Endodermal cell (in vitro differentiated cells): ENCODE measurements around the gene SENP5. TPM values are rescaled to one million over a fixed set of nuclear protein-coding genes. Genes with fewer than 3 reads are reported as not detected.

Source experiments
- DNase-seq: peaks from one replicate; pipeline ENCODE4 v3.0.0-alpha.2; 2017
- H3K27ac ChIP-seq: 2 replicates; pipeline ENCODE4 v1.5.1; 2013; ENCODE audit warnings: mild to moderate bottlenecking, low read depth, low read length, moderate library complexity
- H3K27me3 ChIP-seq: 2 replicates; pipeline ENCODE4 v1.6.1; 2013; ENCODE audit warnings: mild to moderate bottlenecking, low read length, moderate library complexity; ENCODE audit not compliant: insufficient read depth, control insufficient read depth, poor library complexity, severe bottlenecking
- H3K36me3 ChIP-seq: 2 replicates; pipeline ENCODE4 v1.7.0; 2013; ENCODE audit warnings: mild to moderate bottlenecking, low read length, moderate library complexity; ENCODE audit not compliant: control insufficient read depth, insufficient read depth
- H3K4me1 ChIP-seq: one replicate; pipeline ENCODE4 v1.7.0; 2013; ENCODE audit warnings: low read length; ENCODE audit not compliant: control insufficient read depth, insufficient read depth
- H3K4me3 ChIP-seq: 2 replicates; pipeline ENCODE4 v1.5.1; 2013; ENCODE audit warnings: mild to moderate bottlenecking, low read length, moderate library complexity
- H3K9ac ChIP-seq: 2 replicates; pipeline ENCODE4 v1.6.1; 2013; ENCODE audit warnings: mild to moderate bottlenecking, low read length, moderate library complexity; ENCODE audit not compliant: poor library complexity, severe bottlenecking; ENCODE audit errors: extremely low read depth
- H3K9me3 ChIP-seq: 2 replicates; pipeline ENCODE4 v1.6.1; 2013; ENCODE audit warnings: mild to moderate bottlenecking, low read length, moderate library complexity; ENCODE audit not compliant: control insufficient read depth
- H3K27ac Mint-ChIP-seq: 2 replicates; pipeline ENCODE4 v1.8.0; 2020; ENCODE audit warnings: mixed read lengths
- H3K27me3 Mint-ChIP-seq: 2 replicates; pipeline ENCODE4 v1.8.0; 2021; ENCODE audit warnings: mild to moderate bottlenecking, mixed read lengths; ENCODE audit not compliant: insufficient read depth
- H3K36me3 Mint-ChIP-seq: 2 replicates; pipeline ENCODE4 v1.8.0; 2020; ENCODE audit warnings: low read depth, mixed read lengths
- H3K4me1 Mint-ChIP-seq: 2 replicates; pipeline ENCODE4 v1.8.0; 2020; ENCODE audit warnings: mixed read lengths
- H3K4me3 Mint-ChIP-seq: 2 replicates; pipeline ENCODE4 v1.8.0; 2020; ENCODE audit warnings: mild to moderate bottlenecking, moderate library complexity, mixed read lengths
- H3K9me3 Mint-ChIP-seq: 2 replicates; pipeline ENCODE4 v1.8.0; 2020; ENCODE audit warnings: mild to moderate bottlenecking, mixed read lengths
- WGBS, 2 experiments: methylation state at CpG; one replicate each; pipeline versions ENCODE4 v1.1.5 to v1.1.7; 2013; ENCODE audit warnings: missing lambda C conversion rate in 2 of 2, mixed read lengths in 1 of 2; ENCODE audit not compliant: insufficient coverage in 1 of 2, insufficient read length in 1 of 2; 5-methylcytosine and 5-hydroxymethylcytosine counted together
- total RNA-seq, 2 donors: library from RNA; stranded (reverse); fragmentation: NEBNext Ultra II Directional in 1 of 2; extraction: Animal tissue kit (Norgen Biotek cat#: 25700) in 1 of 2; gene quantifications; 2 replicates in 1 of 2; 3 replicates in 1 of 2; pipeline ENCODE4 v1.2.1, GENCODE V29; 2021
- TF ChIP-seq, protein P1 (sequence below): fragments of 200-600 bp; sonication (generic); conservative IDR thresholded peaks from 2 replicates; pipeline ENCODE4 v1.5.0; 2021; ENCODE audit warnings: antibody characterized with exemption, mild to moderate bottlenecking

The SENP5 gene
- total RNA-seq, 2 donors from 2014 or later, result 35.2 to 44.3 TPM

DNA sequence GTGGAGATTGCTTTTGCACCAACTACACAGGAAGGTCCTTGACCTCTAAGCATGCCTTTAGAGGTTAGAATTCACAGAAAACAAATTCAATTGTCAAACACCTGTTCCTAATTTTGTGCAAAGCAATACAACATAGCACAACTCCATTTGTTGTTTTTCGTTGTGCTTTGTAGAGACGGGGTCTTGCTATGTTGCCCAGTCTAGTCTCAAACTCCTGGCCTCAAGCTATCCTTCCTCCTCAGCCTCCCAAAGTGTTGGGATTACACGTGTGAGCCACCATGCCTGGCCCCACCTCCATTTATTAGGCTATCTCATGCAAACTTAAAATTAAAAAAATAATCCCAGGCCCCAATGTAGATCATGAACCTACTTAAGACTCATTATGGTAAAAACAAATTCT is 68.6 kb downstream of the SENP5 start:
- no peak overlapping the region for H3K4me3 Mint-ChIP-seq
- peaks cover 9% of the 10 kb centered on the region for H3K4me1 Mint-ChIP-seq
- H3K9ac ChIP-seq, result no peak overlapping the region
- H3K36me3 Mint-ChIP-seq, result peaks cover 77% of the 10 kb centered on the region
- no peaks in the 10 kb centered on the region for H3K27me3 Mint-ChIP-seq
- H3K27me3 ChIP-seq, result no peaks in the 10 kb centered on the region
- H3K9me3 ChIP-seq, result no peaks in the 10 kb centered on the region
- no peaks in the 10 kb centered on the region for H3K9me3 Mint-ChIP-seq
- no peaks in the 10 kb centered on the region for H3K4me1 ChIP-seq
- H3K36me3 ChIP-seq, result peaks cover 92% of the 10 kb centered on the region
- no peak overlapping the region for H3K4me3 ChIP-seq
- TF ChIP-seq, protein P1, sequence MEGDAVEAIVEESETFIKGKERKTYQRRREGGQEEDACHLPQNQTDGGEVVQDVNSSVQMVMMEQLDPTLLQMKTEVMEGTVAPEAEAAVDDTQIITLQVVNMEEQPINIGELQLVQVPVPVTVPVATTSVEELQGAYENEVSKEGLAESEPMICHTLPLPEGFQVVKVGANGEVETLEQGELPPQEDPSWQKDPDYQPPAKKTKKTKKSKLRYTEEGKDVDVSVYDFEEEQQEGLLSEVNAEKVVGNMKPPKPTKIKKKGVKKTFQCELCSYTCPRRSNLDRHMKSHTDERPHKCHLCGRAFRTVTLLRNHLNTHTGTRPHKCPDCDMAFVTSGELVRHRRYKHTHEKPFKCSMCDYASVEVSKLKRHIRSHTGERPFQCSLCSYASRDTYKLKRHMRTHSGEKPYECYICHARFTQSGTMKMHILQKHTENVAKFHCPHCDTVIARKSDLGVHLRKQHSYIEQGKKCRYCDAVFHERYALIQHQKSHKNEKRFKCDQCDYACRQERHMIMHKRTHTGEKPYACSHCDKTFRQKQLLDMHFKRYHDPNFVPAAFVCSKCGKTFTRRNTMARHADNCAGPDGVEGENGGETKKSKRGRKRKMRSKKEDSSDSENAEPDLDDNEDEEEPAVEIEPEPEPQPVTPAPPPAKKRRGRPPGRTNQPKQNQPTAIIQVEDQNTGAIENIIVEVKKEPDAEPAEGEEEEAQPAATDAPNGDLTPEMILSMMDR, result no peak
- 94 to 100% methylated on average over 1 to 3 of the region's 3 CpGs for whole genome bisulfite sequencing, 2 experiments
- H3K27ac ChIP-seq, result no peak overlapping the region
- H3K27ac Mint-ChIP-seq, result no peak overlapping the region
- DNase-seq, result no peak

DNA sequence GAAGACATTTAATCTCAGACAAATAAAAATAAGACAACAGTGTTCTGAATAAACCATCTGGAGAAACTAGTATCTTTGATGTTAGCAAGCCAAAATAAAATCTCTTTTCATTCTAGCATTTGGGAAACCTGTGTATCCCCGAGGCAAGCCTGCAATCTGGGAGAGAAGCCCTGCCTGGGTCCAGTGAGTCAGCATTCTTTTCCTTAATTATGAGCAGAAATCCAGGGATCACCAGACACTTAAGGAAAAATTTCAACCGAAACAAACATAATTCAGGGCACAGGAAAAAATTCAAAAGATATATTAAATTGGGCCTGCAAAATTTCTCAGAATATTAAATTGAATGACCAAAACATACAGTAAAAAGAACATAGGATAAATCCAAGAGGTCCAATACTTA is 70.4 kb downstream of the SENP5 start:
- H3K27me3 ChIP-seq, result no peaks in the 10 kb centered on the region
- Mint-ChIP-seq H3K9me3 (no peaks in the 10 kb centered on the region), H3K4me3 (no peak overlapping the region), H3K36me3 (peaks cover 60% of the 10 kb centered on the region), H3K27ac (peak overlapping the region; percentile 26), H3K27me3 (no peaks in the 10 kb centered on the region), H3K4me1 (peaks cover 12% of the 10 kb centered on the region)
- TF ChIP-seq, protein P1, result no peak
- H3K27ac ChIP-seq, result no peak overlapping the region
- WGBS, 2 experiments, result 89 to 100% methylated on average over 1 to 2 of the region's 2 CpGs
- H3K4me1 ChIP-seq, result no peaks in the 10 kb centered on the region
- H3K4me3 ChIP-seq, result no peak overlapping the region
- no peak for DNase-seq
- H3K9ac ChIP-seq, result no peak overlapping the region
- peaks cover 73% of the 10 kb centered on the region for H3K36me3 ChIP-seq
- no peaks in the 10 kb centered on the region for H3K9me3 ChIP-seq

DNA sequence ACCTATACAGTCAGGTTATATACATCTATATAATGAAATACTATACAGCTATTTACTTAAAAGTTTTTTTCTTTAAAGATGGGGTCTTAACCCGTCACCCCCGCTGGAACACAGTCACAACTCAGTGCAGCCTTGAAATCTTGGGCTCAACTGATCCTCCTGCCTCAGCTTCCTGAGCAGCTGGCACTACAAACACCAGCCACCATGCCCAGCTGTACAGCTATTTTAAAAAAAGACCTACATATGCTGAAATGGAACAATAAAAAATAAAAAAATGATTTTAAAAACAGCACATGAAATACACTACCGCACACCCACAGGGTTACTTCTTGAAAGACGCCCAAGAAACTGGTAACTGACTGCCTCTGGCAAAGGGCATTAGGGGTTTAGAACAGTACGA is 70.9 kb downstream of the SENP5 start:
- peak overlapping the region; percentile 35 for H3K27ac Mint-ChIP-seq
- H3K9me3 Mint-ChIP-seq, result no peaks in the 10 kb centered on the region
- Histone ChIP-seq H3K4me3 (no peak overlapping the region), H3K9me3 (no peaks in the 10 kb centered on the region), H3K9ac (no peak overlapping the region), H3K4me1 (peaks cover 3% of the 10 kb centered on the region), H3K27me3 (no peaks in the 10 kb centered on the region), H3K36me3 (peaks cover 69% of the 10 kb centered on the region), H3K27ac (no peak overlapping the region)
- 93 to 98% methylated on average over 3 to 5 of the region's 5 CpGs for WGBS, 2 experiments
- TF ChIP-seq, protein P1, result no peak
- no peak for DNase-seq
- no peak overlapping the region for H3K4me3 Mint-ChIP-seq
- H3K4me1 Mint-ChIP-seq, result peaks cover 17% of the 10 kb centered on the region
- H3K36me3 Mint-ChIP-seq, result peaks cover 56% of the 10 kb centered on the region
- no peaks in the 10 kb centered on the region for H3K27me3 Mint-ChIP-seq
